ENCODE measurements around the gene PLEKHA7. TPM values are rescaled to one million over a fixed set of nuclear protein-coding genes. Genes with fewer than 3 reads are reported as not detected.

Gene PLEKHA7
- total and polyA plus RNA-seq, 2 of the 8 experiments (the other 6 are each of a cell fraction or from before 2014, with no cell fraction given) = 11.4 to 25.6 TPM

DNA sequence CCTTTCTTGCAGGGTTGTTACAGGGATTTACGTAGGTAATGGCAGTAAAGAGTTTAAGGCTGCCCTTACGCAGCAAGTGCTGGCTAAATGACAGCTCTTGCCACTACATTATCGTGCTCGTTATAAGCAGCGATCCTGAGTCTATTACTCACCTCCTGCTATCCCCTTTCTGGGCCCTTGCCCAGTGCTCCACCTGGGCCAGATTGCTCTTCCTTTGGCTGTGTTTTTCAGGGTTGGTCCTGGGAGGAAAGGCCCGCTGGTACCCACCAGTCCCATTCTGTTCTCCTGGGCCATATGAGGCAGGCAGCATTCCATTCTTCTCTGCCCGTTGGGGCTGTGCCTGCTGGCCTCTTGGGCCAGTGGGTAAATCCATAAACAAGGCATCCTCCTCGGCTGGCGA lies 188.2 kb downstream of the PLEKHA7 start:
- Histone ChIP-seq H2BK12ac (ENCODE audit: low read depth, low read length) (no peak overlapping the region), H2AFZ (ENCODE audit: low read length) (no peak overlapping the region), H2BK20ac (ENCODE audit: low read length) (no peak overlapping the region), H4K91ac (replicated peaks; ENCODE audit: insufficient read length, low read length) (no peak overlapping the region), H2AK5ac (ENCODE audit: low read depth, low read length) (no peak overlapping the region), H3K18ac (ENCODE audit: extremely low read depth, low read length) (no peak overlapping the region), H3K79me1 (ENCODE audit: low read depth, low read length) (no peaks in the 10 kb centered on the region), H3K56ac (replicated peaks; ENCODE audit: insufficient read length, low read depth, low read length) (no peak overlapping the region), H2BK120ac (replicated peaks; ENCODE audit: low read depth, low read length) (no peak overlapping the region), H4K5ac (ENCODE audit: insufficient read length, low read depth, low read length) (no peak overlapping the region), H2BK15ac (ENCODE audit: low read length) (no peak overlapping the region), H4K20me1 (replicated peaks in 1 of 2; ENCODE audit: control insufficient read depth in 1 of 2, insufficient read depth in 2 of 2, low read length in 2 of 2) (no peaks in the 10 kb centered on the region), H3K14ac (ENCODE audit: insufficient read length) (no peak overlapping the region), H3K23ac (ENCODE audit: insufficient read length) (no peak overlapping the region), H4K8ac (ENCODE audit: extremely low read depth, insufficient read depth, low read length) (no peak overlapping the region), H3K4me2 (ENCODE audit: insufficient read depth in 1 of 2, low read depth in 2 of 2, low read length in 2 of 2) (no peak overlapping the region), H2BK5ac (ENCODE audit: low read depth, low read length) (no peak overlapping the region), H3K9ac (replicated peaks in 1 of 4; ENCODE audit: extremely low read depth in 1 of 4, low read depth in 3 of 4, low read length in 3 of 4) (no peak overlapping the region), H3K36me3 (ENCODE audit: control insufficient read depth in 2 of 4, insufficient read depth in 4 of 4, low read length in 3 of 4) (no peaks in the 10 kb centered on the region; a peak in 1 of 8 replicates), H3K9me3 (ENCODE audit: insufficient read depth in 2 of 2, low read depth in 1 of 2, low read length in 1 of 2) (no peaks in the 10 kb centered on the region), H3K27ac (ENCODE audit: low read depth, low read length) (no peak overlapping the region), H3K4ac (replicated peaks; ENCODE audit: insufficient read length, low read depth, low read length) (no peak overlapping the region), H3K79me2 (ENCODE audit: control insufficient read depth in 1 of 2, insufficient read depth in 2 of 2, low read length in 2 of 2) (no peaks in the 10 kb centered on the region), H3K4me3 (ENCODE audit: extremely low read depth in 1 of 4, insufficient read depth in 2 of 4, low read depth in 3 of 4, low read length in 4 of 4) (no peak overlapping the region), H3K23me2 (ENCODE audit: low read depth, low read length) (no peaks in the 10 kb centered on the region), H3K4me1 (replicated peaks in 1 of 4; ENCODE audit: control insufficient read depth in 3 of 4, insufficient read depth in 4 of 4, low read length in 3 of 4) (peaks cover 0 to 3% (median under 1%) of the 10 kb centered on the region in 4 experiments; a peak in 1 of 7 replicates), H3K27me3 (replicated peaks in 1 of 4; ENCODE audit: control insufficient read depth in 3 of 4, extremely low read depth in 1 of 4, insufficient read depth in 3 of 4, low read length in 3 of 4) (no peaks in the 10 kb centered on the region)
- no peak for DNase-seq (ENCODE audit: low read depth in 1 of 2, low spot score in 2 of 2)
- no peak for FAIRE-seq
- ChIA-PET POLR2A (ENCODE audit: partially characterized antibody) (interaction anchor here (1.1 kb wide), 1 partner anchor 79 kb away, joined by 3 read pairs; no protein-coding TSS in a partner anchor), CTCF (ENCODE audit: partially characterized antibody) (interaction anchor here (1.4 kb wide), 1 partner anchor 24 kb away, joined by 5 read pairs; no protein-coding TSS in a partner anchor)
- WGBS, 2 experiments (ENCODE audit: extremely low coverage in 1 of 2, insufficient coverage in 1 of 2, insufficient read length in 1 of 2, insufficient replicate concordance in 2 of 2, low coverage in 1 of 2, low lambda C conversion rate in 2 of 2, missing lambda C conversion rate in 1 of 2) = 98% methylated on average over 9 of the region's 9 CpGs; no CpG with 5 or more reads in 1 of the 2 experiments
- TF ChIP-seq, protein P1, sequence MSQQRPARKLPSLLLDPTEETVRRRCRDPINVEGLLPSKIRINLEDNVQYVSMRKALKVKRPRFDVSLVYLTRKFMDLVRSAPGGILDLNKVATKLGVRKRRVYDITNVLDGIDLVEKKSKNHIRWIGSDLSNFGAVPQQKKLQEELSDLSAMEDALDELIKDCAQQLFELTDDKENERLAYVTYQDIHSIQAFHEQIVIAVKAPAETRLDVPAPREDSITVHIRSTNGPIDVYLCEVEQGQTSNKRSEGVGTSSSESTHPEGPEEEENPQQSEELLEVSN (IDR thresholded peaks at IDR 0.05) = no peak
- TF ChIP-seq, protein P2, sequence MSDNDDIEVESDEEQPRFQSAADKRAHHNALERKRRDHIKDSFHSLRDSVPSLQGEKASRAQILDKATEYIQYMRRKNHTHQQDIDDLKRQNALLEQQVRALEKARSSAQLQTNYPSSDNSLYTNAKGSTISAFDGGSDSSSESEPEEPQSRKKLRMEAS (IDR thresholded peaks at IDR 0.05) = no peak
- TF ChIP-seq POLR2AphosphoS5 (IDR thresholded peaks at IDR 0.05; ENCODE audit: low read depth, low read length) (no peak), BCL11A (IDR thresholded peaks at IDR 0.05; ENCODE audit: low read depth in 2 of 2, low read length in 2 of 2) (no peak), NANOG (IDR thresholded peaks at IDR 0.05; ENCODE audit: insufficient read depth, low read depth, low read length, poor library complexity, severe bottlenecking) (no peak), CTBP2 (IDR thresholded peaks at IDR 0.05; ENCODE audit: borderline replicate concordance, insufficient read depth, insufficient read length, low read length) (no peak), POLR2A (IDR thresholded peaks at IDR 0.05; ENCODE audit: control extremely low read depth in 1 of 2, low read depth in 2 of 2, low read length in 2 of 2) (no peak), ZNF274 (IDR thresholded peaks at IDR 0.05; ENCODE audit: borderline replicate concordance, extremely low read depth, low read length) (no peak), GTF2F1 (IDR thresholded peaks at IDR 0.05; ENCODE audit: borderline replicate concordance, low read depth, low read length) (no peak), POU5F1 (IDR thresholded peaks at IDR 0.05; ENCODE audit: low read depth, low read length) (no peak)
- TF ChIP-seq, protein P3, sequence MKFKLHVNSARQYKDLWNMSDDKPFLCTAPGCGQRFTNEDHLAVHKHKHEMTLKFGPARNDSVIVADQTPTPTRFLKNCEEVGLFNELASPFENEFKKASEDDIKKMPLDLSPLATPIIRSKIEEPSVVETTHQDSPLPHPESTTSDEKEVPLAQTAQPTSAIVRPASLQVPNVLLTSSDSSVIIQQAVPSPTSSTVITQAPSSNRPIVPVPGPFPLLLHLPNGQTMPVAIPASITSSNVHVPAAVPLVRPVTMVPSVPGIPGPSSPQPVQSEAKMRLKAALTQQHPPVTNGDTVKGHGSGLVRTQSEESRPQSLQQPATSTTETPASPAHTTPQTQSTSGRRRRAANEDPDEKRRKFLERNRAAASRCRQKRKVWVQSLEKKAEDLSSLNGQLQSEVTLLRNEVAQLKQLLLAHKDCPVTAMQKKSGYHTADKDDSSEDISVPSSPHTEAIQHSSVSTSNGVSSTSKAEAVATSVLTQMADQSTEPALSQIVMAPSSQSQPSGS (IDR thresholded peaks at IDR 0.05; ENCODE audit: low read length) = no peak
